Activated T-cell treated with anti-CD3 and anti-CD28 coated beads, Interleukin-2, amount 50 U/mL, for 48 hours (primary cell): ENCODE measurements around the gene ATF5.

Experiments
- DNase-seq, 2 experiments: peaks; one replicate each; pipeline ENCODE4 v3.0.0-alpha.2; 2020

The ATF5 gene

GRCh38 chr19:49929121-49929610, at the start of gene ATF5, which contains the start of gene NUP62:
ATF5 (plus strand) TSS chr19:49929205; CDS start chr19:49930851, 1,646 bp downstream.
NUP62 (minus strand) TSS chr19:49929504; CDS start chr19:49909807, 19,697 bp downstream.
- peak; percentile 95 for DNase-seq

GRCh38 chr19:49879243-49879963, 49.6 kb upstream of the ATF5 start:
- no peak for DNase-seq

- no peak for DNase-seq
Observed at GRCh38 chr19:49880162-49880869, 48.7 kb upstream of the ATF5 start.

- DNase-seq: no peak
Observed at GRCh38 chr19:49881186-49881585, 47.8 kb upstream of the ATF5 start.

GRCh38 chr19:49881672-49882394, 47.2 kb upstream of the ATF5 start:
- no peak for DNase-seq

GRCh38 chr19:49882643-49883042, 46.4 kb upstream of the ATF5 start:
- DNase-seq: no peak

- DNase-seq: no peak
Observed at GRCh38 chr19:49883094-49883493, 45.9 kb upstream of the ATF5 start.

- no peak for DNase-seq
Observed at GRCh38 chr19:49884109-49884508, 44.9 kb upstream of the ATF5 start.

- no peak for DNase-seq
Observed at GRCh38 chr19:49884760-49885159, 44.2 kb upstream of the ATF5 start.

GRCh38 chr19:49887037-49887664, 41.9 kb upstream of the ATF5 start:
- no peak for DNase-seq

- peak in 1 of 2 experiments; percentile 19 for DNase-seq
Observed at GRCh38 chr19:49887665-49888509, 41.1 kb upstream of the ATF5 start.

- no peak for DNase-seq
Observed at GRCh38 chr19:49888510-49888824, 40.5 kb upstream of the ATF5 start.

- DNase-seq: no peak
Observed at GRCh38 chr19:49889038-49889686, 39.8 kb upstream of the ATF5 start.

- DNase-seq: peak; percentile 82 to 87
Observed at GRCh38 chr19:49889687-49890348, 39.2 kb upstream of the ATF5 start.

GRCh38 chr19:49890349-49891311, 38.4 kb upstream of the ATF5 start:
- DNase-seq: peak; percentile 76 to 81

- DNase-seq: no peak
Observed at GRCh38 chr19:49891393-49891792, 37.6 kb upstream of the ATF5 start.

GRCh38 chr19:49892716-49893115, 36.3 kb upstream of the ATF5 start:
- DNase-seq: no peak

- no peak for DNase-seq
Observed at GRCh38 chr19:49894011-49894664, 34.9 kb upstream of the ATF5 start.

- peak; percentile 65 to 74 for DNase-seq
Observed at GRCh38 chr19:49894879-49895565, 34.0 kb upstream of the ATF5 start.
